PC-9 (cell line): ENCODE measurements around the gene FRMD4B.

ENCODE experiments used
- CTCF ChIP-seq: fragments of 200-600 bp; sonication (generic); conservative IDR thresholded peaks from 2 replicates; pipeline ENCODE4 v1.6.1; 2017; ENCODE audit warnings: mixed run types, antibody characterized with exemption, mild to moderate bottlenecking, moderate library complexity
- EZH2 ChIP-seq: fragments of 200-600 bp; sonication (generic); IDR thresholded peaks from 2 replicates; pipeline ENCODE4 v1.8.0; 2017; ENCODE audit warnings: antibody characterized with exemption, low read depth

- TF ChIP-seq CTCF (no peak), EZH2 (no peak)
These were observed 1.6 kb downstream of the FRMD4B start for GRCh38 chr3:69384326-69384725.
